GM19240 (cell line): Measurements from ENCODE around the gene SNX32.
"Not testable (repeated sequence)": the region's sequence is repeated elsewhere in the genome, so short reads cannot be mapped to it uniquely, and the experiment has no call there.

ENCODE experiments used
- DNase-seq: peaks from one replicate; pipeline ENCODE4 v3.0.0; 2011; ENCODE audit warnings: low spot score; ENCODE audit not compliant: insufficient read length

SNX32 gene

DNA sequence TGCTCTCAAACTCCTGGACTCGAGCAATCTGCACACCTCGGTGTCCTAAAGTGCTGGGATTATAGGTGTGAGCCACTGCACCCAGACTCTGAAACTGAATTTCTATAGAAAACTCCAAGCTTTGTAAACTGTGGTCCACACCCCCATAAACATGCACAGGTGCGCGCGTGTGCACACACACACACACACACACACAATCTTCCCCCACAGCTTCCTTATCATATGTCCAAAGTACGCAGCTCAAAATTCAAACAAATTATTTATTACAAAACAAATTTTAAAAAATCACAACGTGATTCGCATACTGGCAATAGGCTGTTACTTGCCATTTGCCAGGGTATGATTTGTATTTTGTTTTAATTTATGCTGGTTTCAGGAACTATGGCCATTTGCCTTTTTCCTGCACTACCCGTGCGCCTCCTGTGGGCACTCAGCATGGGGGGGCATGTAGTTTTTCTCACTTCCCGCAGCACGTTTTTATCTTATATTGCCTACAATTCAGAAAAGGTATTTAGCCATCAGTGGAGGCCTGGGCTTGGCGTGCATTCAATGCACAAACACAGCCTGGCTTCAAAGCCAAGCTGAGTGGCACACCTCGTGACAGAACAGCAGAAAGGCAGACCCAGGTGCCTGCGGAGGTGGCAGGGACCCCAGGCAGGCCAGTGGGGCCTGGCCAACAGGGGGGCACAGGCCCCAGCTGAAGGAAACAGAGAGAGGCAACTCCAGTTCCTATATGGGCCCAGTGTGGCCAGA is 10.8 kb upstream of the SNX32 start:
- no peak for DNase-seq

DNA sequence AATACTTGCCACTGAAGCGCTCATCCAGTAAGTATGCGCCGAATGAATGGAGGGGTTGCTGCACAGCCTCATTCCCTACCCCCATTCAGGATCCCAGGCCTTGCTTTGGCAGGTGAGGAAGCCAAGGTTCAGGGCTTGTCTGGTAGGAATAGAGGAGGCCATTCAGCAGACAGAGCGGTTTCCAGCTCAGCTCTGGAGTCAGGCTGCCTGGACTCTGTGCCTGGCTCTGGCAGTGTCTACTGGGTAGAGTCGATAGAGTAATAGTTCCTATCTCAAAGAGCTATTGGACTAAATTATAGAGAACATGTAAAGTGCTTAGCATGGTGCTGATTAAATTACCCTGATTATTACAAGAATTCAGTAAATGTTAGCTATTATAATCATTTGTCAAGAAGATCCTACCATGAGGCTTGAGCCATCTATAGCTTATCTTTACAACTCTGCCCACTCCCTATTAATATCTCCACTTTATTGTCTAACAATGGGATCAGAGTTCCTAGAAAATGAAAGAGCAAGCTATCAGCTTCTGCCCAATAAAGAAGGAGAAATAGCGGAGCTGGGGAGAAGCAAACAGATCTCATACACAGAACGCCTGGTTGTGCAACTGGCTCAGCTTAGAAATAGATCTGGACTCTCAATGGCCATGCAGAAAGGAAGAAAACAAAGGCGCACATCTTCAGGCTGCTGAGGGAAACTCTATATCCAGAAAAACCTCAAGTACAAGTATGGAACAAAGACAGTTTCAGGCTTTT is 6.6 kb upstream of the SNX32 start:
- no peak for DNase-seq

DNA sequence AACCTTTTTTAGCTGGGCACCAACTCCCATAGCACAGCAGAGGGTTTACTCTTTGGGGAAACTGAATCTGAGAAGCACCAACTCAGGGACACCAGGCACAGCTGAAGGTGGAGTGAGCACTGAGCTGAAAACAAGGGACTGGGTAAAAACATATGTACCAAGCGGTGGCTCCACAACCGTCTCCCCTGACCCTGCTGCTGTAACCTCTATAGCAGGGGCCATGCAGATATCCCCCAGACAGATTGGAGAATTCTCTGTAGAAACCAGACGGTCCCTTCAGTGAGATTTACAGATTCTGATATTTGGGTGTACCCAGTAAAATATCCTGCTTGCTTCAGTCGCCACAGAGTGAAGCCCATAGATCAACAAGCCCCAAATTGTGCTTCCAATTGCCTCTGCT is 4.3 kb upstream of the SNX32 start:
- no peak for DNase-seq

DNA sequence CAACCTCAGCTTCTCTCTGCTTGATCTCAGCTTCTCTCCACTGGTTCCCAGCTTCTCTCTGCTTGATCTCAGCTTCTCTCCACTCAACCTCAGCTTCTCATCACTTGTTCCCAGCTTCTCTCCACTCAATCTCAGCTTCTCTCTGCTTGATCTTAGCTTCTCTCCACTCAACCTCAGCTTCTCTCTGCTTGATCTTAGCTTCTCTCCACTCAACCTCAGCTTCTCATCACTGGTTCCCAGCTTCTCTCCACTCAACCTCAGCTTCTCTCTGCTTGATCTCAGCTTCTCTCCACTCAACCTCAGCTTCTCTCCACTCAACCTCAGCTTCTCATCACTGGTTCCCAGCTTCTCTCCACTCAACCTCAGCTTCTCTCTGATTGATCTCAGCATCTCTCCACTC is 1.5 kb upstream of the SNX32 start:
- DNase-seq, result not testable (repeated sequence)

DNA sequence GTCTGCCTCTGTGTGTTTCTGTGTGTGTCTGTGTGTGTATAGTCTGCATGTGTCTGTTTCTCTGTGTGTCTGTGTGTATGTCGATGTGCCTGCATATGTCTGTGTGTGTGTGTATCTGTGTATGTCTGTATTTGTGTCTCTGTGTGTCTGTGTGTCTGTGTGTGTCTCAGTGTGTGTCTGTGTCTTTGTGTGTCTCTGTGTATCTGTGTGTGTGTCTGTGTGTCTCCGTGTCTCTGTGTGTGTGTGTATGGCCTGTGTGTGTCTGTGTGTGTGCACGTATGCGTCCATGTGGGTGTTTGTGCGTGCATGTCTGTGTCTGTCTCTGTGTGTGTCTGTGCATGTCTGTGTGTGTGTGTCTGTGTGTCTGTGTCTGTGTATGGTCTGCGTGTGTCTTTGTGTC is 439 bp downstream of the SNX32 start:
- DNase-seq, result no peak

DNA sequence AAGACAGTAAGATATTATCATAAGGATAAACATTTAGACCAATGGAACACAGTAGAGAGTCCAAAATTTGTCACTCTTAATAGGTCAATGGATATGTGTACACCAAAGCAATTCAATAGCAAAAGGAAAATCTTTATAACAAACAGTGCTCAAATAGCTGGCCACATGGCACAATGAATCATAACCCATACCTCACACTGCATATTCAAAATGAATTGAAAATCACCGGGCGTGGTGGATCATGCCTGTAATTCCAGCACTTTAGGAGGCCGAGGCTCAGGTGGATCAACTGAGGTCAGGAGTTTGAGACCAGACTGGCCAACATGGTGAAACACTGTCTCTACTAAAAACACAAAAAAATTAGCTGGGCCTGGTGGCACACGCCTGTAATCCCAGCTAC is 8.4 kb downstream of the SNX32 start:
- DNase-seq, result no peak

DNA sequence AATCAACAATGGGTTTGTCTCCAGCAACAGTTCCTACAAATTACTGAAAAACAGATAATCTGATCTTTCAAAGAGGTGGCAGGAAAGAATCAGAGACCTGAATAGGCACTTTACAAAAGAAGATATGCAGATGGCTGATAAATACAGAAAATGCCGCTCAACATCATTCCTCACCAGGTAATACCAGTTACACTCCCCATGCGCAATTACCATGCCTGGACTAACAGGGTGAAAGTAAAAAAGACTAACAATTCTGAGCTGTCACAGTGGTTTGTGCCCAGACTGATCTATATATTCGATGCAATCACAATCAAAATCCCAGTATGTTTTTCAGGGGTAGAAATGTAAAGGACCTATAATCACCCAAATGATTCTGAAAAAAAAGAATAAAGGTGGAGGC is 10.0 kb downstream of the SNX32 start:
- no peak for DNase-seq

DNA sequence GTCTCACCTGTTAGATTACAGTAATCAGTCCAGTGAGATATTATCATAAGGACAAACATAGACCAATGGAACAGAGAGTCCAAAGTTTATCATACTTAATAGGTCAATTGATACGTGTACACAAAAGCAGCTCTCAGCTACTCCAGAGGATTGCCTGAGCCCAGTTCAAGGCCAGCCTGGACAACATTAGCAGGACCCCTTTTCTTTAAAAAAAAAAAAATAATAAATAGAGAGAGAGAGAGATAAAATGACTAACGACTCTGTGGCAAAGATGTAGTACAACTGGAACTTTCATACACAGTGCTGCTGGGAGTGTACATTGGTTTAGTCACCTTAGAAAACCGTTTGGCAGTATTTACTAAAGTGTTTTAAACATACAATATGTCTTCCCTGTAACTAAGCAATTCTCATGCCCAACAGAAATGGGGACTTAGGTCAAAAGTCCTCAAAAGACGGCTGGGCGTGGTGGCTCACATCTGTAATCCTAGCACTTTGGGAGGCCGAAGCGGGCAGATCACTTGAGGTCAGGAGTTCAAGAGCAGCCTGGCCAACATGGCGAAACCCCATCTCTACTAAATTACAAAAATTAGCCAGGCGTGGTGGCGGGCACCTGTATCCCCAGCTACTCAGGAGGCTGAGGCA is 10.6 kb downstream of the SNX32 start:
- DNase-seq, result no peak

DNA sequence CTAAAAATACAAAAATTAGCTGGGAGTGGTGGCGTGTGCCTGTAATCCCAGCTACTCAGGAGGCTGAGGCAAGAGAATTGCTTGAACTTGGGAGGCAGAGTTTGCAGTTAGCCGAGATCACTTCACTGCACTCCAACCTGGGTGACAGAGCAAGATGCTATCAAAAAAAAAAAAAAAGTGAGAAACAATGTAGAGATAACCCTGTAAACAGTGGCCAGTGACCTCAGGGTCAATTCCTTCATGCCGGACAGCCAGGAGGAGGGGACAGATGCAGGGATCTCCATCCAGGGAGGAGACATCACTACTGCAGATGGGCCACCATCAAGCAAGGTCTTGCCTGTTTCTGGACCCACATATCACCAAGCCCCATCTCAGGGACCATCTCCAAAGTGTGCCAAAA is 14.0 kb downstream of the SNX32 start:
- DNase-seq, result no peak

DNA sequence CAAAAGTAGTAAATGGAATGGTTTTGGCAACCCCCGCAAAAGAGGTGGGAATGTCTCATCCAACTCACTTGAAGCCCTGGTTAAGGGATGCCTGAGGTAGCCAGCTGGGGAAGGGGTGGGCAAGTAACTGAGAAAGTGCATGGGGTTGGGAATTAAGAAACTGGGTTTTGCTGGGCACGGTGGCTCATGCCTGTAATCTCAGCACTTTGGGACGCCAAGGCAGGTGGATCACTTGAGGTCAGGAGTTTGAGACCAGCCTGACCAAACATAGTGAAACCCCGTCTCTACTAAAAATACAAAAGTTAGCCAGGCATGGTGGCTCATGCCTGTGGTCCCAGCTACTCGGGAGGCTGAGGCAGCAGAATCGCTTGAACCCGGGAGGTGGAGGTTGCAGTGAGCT is 14.9 kb downstream of the SNX32 start:
- DNase-seq, result not testable (repeated sequence)

DNA sequence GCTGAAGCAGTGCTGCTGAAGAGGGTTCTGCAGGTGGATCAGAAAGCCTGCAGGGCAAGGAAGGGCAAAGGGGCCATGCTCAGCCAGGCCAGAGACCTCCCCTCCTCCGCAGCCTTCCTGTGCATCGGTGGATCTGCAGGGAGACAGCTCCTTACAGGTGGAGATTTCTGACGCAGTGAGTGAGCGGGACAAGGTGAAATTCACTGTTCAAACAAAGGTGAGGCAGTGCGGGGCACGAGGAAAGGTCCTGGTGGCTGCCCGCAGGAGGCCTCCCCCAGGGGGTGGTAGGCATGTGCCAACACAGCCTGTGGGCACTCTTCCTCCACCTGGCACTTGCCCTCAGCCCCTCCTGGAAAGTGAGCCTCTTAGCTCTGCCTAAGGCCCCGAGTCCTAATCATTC is 15.6 kb downstream of the SNX32 start:
- no peak for DNase-seq

DNA sequence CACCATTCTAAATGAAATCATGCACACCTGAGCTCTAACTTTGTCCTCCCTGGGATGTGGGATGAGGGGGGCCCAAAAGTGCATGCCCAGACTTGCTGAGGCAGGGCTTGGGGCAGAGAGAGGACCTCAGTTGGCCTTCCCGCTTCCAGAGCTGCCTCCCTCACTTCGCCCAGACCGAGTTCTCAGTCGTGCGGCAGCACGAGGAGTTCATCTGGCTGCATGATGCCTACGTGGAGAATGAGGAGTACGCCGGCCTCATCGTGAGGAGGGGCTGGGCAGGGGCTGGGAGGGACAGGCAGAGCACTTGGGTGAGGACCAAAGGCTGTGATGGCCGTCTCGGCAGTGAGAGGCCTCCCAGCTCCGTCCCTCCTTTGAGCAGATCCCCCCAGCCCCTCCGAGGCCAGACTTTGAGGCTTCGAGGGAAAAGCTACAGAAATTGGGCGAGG is 16.0 kb downstream of the SNX32 start:
- no peak for DNase-seq

DNA sequence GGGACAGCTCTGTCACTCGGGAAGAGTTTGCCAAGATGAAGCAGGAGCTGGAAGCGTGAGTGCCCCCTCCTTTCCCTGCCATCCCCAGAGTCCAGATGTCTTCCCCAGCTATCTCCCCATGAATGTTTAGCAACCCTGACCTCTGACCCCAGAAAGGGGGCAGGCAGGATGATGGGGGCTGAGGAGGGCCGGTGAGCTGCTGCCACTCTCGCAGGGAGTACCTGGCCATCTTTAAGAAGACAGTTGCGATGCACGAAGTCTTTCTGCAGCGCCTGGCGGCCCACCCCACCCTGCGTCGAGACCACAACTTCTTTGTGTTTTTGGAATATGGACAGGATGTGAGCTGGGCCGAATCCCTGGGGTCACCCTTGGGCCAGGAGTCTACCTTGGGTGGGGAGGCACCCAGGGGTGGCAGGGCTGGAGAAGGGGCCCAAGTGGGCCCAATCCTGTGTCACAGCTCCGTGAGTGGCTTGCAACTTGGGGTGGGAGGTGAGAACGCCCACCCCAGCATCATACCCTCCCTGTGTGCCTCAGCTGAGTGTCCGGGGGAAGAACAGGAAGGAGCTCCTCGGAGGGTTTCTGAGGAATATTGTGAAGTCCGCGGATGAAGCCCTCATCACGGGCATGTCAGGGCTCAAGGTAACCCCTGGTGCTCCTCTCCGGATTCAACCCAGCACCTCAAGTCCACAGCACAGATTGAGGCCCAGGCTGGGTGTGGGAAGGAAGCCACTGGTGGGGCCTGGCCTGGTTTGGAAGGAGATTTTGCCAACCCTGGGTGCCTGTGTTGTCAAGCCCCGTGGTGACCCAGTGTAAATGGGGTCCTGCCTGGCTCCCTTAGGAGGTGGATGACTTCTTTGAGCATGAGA is 16.7 kb downstream of the SNX32 start:
- no peak for DNase-seq

DNA sequence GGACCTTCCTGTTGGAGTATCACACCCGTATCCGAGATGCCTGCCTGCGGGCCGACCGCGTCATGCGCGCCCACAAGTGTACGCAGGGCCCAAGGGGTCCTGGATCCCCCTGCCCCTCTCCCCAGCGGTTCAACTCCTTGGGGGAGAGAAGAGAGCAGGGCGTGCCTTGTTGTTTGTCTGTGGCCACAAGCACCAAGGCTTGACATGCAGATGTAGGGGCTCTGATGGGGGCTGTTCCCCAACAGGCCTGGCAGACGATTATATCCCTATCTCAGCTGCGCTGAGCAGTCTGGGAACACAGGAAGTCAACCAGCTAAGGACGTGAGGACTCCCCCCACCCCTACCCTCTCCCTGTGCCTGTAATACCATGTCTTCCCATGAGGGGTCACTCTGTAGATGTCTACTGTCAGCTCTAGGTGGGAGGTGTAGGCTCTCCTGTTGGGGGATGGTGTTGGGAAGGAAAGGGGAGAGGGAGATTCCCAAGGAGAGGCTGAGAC is 17.4 kb downstream of the SNX32 start:
- no peak for DNase-seq

DNA sequence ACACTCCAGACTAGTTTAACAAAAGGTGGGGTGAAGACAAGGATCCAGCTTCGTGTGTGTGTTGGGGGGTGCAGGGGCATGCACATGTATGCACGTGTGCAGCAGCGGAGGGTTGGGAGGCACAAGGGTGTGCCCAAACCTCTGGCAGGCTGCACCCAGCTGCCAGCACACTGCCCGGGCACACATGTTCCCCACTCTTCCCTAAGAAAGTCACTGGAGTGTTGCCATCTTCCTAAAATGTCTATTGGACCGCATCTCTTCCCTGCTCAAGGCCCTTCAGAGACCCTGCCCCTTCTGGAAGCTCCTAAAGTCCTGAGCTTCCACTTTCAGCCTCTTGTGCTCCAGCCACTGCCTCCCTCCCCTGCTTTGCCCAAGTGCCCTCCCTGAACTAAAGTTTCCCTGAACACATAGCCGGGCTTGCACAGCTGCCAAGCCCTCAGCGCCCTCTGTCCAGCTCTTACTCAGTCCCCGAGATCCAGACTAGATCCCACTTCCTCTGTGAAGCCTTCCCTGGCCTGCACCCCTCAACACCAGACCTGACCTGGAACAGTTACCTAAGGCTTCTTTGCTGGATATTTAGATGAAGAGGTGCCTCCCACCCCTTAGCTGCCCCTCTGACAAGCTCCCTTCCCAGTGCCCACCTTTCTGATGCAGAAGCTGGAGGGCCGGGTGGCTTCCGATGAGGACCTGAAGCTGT is 18.2 kb downstream of the SNX32 start:
- DNase-seq, result no peak

DNA sequence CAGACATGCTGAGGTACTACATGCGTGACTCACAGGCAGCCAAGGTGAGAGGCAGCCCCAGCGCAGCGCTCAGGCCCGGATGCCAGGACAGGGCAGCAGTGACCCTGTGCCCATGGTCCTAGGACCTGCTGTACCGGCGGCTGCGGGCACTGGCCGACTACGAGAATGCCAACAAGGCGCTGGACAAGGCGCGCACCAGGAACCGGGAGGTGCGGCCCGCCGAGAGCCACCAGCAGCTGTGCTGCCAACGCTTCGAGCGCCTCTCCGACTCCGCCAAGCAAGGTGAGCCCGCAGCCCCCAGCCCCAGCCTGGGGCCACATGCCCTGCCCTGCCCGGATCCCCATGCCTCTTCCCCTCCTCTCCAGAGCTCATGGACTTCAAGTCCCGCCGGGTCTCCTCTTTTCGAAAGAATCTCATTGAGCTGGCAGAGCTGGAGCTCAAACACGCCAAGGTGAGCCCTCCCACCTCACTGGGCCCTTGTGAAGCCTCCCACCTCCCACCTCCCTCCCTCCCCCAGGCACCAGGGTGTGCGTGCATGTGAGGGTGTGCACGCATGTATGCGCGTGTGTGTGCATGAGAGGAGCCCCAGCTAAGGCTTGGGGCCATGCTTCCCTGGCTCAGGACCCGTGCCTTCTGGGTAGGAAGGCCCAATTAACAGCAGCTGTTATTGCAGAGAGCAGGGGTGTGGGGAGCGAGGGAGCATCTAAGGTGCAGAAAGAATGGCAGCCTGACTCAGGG is 18.9 kb downstream of the SNX32 start:
- DNase-seq, result no peak

DNA sequence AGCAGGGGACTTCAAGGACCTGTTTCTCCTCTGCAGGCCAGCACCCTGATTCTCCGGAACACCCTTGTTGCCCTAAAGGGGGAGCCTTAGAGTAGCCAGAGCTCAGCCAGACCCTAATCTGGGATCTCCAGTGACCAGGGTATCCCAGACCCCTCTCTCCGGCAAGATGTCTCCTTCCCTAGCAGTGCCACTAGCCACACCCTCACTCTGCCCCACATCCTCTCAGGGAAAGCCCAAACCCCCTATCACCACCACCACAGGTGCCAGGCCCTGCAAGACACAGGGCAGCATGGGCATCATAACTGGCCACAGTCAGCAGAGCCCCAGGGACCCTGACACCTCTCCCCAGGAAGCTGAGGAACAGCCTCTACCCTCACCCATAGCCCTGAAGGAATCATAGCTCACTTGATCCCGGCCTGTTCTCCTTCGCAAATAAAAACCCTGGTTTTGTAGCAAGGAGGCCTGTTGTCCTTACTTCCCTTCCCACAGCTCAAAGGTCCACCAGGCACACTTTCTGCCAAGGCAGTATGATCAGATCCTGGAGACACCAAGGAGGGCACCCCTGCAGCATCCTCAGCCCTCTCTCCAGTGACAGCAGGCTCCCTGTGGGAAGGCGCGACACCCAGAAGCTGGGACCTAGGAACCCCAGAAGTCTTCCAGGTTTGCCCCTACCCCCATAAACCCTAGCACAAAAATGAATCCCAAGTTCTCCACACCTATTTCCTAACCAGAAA is 19.6 kb downstream of the SNX32 start:
- DNase-seq, result no peak

DNA sequence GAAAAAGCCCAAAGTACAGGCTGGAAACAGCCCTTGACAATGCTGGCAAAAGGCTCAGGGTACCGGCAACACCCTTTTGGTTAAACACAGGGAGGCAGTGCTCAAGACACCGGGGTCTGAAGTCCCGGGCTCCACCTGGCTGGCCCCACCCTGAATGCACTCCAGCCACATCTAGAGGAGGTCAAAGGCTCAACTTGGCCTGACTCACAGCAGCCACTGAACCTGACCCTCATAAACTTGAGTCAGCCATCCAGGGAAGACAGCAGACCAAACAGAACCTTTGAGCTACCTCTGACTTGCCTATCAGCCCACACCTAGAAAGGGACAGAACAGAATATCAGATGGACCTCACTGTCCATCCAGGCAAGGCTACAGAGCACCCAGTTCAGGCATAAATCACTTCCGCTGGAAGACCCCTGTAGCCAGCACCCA is 20.4 kb downstream of the SNX32 start:
- DNase-seq, result no peak
